Coronary artery (tissue), 2 donors: ENCODE measurements around the gene COMTD1.
"Not testable (repeated sequence)": the region's sequence is repeated elsewhere in the genome, so short reads cannot be mapped to it uniquely, and the experiment has no call there.

Experiments used
- DNase-seq: peaks from one replicate; pipeline ENCODE4 v3.0.0-alpha.2; 2017; ENCODE audit warnings: low spot score
- H3K27ac ChIP-seq, 2 donors: fragments of 200-600 bp; sonication (generic); one replicate each; pipeline ENCODE4 v1.5.1; 2016 to 2019
- H3K4me3 ChIP-seq: fragments of 200-600 bp; sonication (generic); 2 replicates; pipeline ENCODE4 v1.5.1; 2016; ENCODE audit warnings: mild to moderate bottlenecking, moderate library complexity
- TF ChIP-seq, protein P1 (sequence below): fragments of 200-600 bp; sonication (generic); IDR thresholded peaks from one replicate; pipeline ENCODE4 v1.5.1; 2019; ENCODE audit warnings: antibody characterized with exemption

COMTD1 gene

DNA sequence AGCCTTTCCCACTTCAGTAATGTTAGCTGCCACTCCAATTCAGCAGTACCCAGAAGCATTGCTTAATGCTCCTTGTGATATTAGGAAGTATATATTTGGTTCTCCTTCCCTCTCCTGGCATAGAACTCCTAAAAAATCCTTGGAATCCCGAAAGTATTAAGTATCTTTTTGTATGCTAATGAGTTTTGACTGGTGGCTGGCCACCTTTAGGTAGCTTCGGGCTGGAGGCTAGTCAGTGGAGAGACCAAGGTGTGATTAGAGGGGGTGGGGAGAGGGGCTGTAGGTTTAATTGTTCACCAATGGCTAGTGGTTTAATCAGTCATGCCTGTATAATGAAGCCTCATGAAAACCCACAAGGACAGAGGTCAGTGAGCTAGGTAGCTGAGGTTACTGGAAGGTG is 12.2 kb downstream of the COMTD1 start:
- DNase-seq, result no peak
- Histone ChIP-seq H3K27ac (peak overlapping the region in 1 of 2 donors; percentile 89), H3K4me3 (no peak overlapping the region)
- TF ChIP-seq, protein P1, sequence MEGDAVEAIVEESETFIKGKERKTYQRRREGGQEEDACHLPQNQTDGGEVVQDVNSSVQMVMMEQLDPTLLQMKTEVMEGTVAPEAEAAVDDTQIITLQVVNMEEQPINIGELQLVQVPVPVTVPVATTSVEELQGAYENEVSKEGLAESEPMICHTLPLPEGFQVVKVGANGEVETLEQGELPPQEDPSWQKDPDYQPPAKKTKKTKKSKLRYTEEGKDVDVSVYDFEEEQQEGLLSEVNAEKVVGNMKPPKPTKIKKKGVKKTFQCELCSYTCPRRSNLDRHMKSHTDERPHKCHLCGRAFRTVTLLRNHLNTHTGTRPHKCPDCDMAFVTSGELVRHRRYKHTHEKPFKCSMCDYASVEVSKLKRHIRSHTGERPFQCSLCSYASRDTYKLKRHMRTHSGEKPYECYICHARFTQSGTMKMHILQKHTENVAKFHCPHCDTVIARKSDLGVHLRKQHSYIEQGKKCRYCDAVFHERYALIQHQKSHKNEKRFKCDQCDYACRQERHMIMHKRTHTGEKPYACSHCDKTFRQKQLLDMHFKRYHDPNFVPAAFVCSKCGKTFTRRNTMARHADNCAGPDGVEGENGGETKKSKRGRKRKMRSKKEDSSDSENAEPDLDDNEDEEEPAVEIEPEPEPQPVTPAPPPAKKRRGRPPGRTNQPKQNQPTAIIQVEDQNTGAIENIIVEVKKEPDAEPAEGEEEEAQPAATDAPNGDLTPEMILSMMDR, result no peak

- not testable (repeated sequence) for DNase-seq, H3K4me3 ChIP-seq, H3K27ac ChIP-seq
Observed at GRCh38 chr10:75221492-75221891, 14.3 kb downstream of the COMTD1 start.

GRCh38 chr10:75220274-75220673 is 15.5 kb downstream of the COMTD1 start:
- TF ChIP-seq, protein P1, result no peak
- Histone ChIP-seq H3K4me3 (no peak overlapping the region), H3K27ac (no peak overlapping the region)
- DNase-seq, result no peak

DNA sequence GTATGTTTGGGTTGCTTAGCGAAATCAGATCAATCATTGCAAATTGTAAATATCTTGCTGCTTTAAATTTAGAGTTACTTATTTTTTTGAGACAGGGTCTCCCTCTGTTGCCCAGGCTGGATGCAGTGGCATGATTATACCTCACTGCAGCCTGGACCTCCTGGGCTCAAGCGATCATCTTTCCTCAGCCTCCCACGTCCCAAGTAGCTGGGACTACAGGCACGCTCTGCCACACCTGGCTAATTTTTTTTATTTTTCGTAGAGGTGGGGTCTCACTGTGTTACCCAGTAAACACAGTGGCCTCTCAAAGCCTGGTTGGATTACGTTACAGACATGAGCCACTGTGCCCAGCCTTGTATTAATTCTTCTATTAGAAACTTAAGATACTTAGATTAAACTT is 23.4 kb downstream of the COMTD1 start:
- TF ChIP-seq, protein P1, result no peak
- no peak for DNase-seq
- peak overlapping the region; percentile 89 for H3K4me3 ChIP-seq
- H3K27ac ChIP-seq, result no peak overlapping the region

DNA sequence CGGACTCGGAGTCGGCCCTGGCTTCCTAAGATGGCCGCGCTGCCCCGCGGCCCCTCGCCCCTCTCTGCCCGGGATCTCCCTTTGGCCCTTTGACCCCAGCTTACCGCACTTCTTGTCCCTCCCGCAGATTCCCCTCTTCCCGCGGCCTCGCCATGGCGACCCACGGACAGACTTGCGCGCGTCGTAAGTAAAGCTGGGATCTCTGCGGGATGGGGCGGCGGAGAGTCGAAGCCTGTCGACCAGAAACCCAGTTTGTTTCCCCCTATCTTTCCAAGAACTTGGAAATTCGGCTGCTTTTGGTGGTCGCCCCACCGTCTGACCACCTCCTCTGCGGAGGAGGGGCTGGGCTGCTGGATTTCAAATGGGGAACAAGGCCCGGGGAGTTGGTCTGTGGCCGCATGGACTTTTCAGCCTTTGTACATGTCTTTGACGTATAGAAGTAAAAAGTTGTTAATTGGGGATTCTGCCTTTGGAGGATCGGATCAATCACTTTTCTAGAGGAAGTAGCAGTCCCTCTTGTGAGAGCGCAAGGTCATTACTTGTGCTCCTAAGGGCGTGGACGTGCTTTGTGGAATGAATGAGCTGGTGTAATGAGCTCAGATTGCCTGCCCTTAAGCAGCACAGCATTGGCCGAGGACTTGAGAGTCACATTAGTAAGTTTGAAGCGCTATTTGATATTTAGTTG is 24.6 kb downstream of the COMTD1 start:
- TF ChIP-seq, protein P1, result no peak
- DNase-seq, result no peak
- Histone ChIP-seq H3K27ac (peak overlapping the region; percentile 96 to 100), H3K4me3 (peak overlapping the region; percentile 89)

DNA sequence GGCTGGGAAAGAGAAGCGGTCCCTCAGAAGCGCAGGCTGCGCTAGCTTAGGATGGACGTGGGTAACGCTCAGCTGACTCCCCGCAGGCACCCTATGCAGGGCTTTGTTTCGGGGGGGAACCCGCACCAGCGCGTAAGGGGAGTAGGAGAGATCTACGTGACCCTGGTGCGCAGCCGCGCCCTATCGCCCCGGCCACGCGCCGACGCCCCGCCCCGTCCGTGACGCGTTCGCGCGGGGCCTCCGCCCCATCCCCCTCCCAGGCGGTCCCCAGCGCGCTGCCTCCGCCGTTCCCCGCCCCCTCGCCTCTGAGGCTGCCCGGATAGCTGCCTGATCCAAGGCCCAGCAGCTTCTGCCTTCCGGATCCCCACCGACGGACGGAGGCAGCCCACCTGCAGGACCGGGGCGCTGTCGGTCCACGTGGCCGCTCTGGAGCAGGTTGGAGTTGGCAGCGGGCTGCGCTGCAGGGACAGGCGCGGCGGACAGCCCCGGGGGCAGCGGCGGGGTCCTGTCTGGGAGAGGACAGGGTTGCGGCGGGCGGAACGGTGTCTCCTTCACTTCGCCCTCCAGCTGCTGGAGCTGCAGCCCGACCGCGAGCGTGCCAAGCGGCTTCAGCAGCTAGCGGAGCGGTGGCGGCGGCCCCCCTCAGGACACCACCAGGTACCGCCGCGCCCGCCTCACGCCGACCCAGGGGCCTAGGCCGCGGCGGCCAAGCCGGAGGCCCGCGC is 25.3 kb downstream of the COMTD1 start, which contains the start of gene VDAC2:
VDAC2 (plus strand) TSS at position 515 of the 725 bp plus-strand sequence. CDS start 363 bp downstream, outside the sequence.
- DNase-seq, result peak; percentile 95
- TF ChIP-seq, protein P1, result no peak
- H3K4me3 ChIP-seq, result peak within 1 kb of the TSS; percentile 89
- H3K27ac ChIP-seq, result peak within 1 kb of the TSS; percentile 96 to 100

- Histone ChIP-seq H3K4me3 (peak overlapping the region; percentile 89), H3K27ac (peak overlapping the region; percentile 96 to 100)
- peak; percentile 91 for DNase-seq
- TF ChIP-seq, protein P1, result no peak
Observed at GRCh38 chr10:75209921-75210281, 25.9 kb downstream of the COMTD1 start.
